MV-4-11 (cell line): ENCODE measurements around the gene PITPNM1.
"Not testable (repeated sequence)": the region's sequence is repeated elsewhere in the genome, so short reads cannot be mapped to it uniquely, and the experiment has no call there.

Experiments
- DNase-seq: peaks from one replicate; lab custom pipeline; 2025; lab: John Stamatoyannopoulos, UW

PITPNM1 gene

DNA sequence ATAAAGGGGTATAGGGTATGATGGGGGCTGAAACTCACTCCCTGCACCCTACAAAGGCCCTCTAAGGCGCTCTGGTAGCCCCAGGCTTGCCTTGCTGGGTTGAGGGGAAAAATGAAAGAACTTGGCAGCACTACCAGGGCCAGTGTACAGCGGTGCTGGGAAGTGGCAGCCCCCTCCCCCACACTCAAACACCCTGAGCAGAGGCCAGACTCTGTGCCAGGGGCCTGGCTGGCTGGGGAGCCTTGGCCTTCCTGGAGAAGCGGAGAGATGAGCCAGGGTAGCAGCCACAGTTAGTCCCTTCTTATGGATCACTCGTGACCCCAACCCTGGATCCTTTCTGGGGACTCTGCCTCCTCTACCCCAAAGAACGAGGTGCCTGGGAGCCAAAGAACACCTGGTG is 38.8 kb downstream of the PITPNM1 start:
- no peak for DNase-seq

DNA sequence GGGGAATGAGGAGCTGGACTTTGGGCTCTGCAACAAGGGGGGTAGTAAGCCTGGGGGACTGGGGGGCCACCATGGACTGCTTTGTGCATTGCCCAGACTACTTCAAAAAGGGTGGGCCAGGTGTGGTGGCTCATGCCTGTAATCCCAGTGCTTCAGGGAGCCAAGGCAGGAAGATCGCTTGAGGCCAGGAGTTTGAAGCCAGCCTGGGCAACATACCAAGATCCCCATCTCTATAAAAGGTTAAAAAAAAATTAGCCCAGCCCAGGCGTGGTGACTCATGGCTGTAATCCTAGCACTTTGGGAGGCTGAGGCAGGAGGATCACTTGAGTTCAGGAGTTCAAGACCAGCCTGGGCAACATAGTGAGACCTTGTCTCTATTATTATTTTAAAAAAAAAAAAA is 39.6 kb downstream of the PITPNM1 start:
- not testable (repeated sequence) for DNase-seq

DNA sequence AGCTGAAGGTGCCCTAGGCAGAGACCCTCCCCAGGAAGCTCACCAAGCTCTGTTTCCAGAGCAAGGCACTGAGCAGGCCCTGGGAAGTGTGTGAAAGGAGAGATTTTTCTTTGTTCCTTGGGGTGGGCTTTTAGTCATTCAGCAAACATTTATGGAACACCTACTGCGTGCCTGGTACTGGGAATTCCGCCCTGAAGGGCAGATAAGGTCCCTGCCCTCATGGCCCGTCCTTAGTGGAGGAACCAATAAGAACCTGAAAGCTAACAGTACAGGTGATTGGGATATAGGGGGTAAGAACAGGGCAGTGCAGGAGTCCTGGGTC is 40.0 kb downstream of the PITPNM1 start:
- no peak for DNase-seq

DNA sequence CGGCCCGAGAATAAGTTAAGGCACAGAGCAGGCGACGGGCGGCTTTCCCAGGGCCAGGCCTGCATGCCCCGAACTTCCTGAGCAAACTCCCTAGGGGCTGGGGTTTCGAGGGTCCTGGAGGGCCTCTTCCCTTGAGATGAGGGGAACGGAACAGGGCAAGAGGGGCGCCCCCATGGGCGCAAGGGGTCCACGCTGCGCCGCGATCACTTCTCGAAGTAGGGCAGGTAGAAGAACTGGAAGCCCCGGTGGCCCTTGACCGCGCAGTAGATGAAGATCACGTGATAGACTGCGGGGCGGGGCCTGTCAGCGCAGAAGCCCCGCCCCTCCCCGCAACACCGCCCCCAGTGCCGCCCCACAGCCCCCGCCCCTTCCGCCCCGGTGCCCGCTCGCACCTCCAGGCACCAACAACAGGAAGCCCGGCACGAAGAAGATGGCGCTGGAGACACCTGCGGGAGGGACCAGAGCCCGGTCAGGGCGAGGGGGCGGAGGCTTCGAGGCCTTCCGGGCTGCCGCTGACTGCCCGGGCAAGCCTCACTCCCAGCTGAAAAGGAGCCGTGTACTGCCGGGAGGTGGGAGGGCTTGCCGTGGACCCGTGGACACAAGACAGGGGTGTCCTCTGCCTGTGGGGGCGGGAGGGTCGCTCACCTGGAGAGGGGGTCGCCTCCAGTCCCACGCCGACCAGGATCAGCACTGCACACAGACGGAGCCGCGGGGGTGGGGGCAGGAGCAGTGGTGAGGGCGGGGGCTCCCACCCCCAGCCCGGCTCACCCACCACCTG is 40.6 kb downstream of the PITPNM1 start:
- peak; percentile 76 for DNase-seq

DNA sequence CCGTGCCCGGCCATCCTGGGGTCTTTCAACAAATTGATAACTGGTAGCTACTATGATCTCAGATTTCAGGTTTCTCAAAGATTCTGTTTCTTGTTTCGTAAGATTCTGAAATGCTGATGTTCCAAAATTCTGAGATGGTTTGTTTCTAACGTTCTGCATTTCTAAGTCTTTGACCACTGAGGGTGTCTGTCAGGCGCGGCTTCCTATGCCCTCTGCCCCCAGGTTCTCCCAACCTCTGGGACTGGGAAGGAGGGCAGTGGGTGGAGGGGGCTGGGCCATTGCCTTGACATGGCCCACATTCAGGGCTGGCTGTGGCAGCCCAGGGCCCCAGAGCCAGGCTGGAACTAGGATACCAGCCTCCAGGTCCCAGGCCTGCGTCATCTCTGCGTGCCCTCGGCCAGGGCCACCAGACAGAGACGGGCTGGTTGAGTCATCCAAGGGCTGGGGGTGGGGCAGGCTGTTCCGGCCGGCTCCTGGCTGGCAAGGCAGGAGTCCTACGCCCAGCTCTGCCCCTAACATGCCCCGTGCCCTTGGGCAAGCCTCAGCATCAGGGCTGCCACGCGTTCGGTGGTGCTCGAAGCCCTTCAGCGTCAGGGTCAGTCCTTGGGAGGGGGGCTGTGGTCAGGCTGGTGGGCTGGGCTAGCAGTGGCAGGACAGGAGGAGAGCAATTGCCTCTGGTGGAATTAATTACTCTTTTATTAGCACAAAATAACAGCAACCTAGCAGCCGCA is 41.3 kb downstream of the PITPNM1 start:
- DNase-seq, result peak; percentile 87

DNA sequence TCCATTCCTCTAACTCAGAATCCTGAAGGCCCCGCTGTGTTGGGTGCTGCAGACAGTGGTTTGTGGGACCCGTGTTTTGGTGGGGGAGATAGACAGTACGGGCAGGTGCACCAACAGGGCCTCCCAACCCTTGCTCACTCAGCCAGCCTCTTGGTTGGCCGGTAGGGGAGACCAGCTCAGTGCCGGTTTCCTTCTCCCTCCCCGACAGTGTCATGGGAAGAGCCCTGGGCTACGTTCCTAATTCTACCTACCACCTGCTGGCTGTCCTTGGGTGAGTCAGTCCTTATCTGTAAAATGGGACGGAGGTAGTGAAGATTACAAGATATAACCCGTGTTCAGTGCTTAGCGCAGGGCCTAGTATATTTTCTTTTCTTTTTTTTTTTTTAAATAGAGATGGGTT is 42.0 kb downstream of the PITPNM1 start:
- no peak for DNase-seq

DNA sequence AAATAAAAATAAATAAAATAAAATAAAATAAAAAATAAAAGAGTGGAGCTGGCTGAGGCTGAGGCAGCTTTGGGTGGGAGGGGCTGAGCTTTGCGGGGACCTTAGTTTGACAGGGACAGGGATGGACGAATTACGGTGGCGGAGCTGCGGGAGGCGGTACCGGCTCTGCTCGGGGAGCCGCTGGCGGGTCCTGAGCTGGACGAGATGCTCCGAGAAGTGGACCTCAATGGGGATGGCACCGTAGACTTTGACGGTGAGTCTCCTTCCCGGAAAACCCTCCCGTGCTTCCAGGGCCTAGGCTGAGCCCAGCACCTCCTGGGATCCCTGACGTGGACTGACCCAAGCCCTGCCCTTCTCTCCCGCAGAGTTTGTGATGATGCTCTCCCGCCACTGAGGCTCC is 46.9 kb downstream of the PITPNM1 start:
- DNase-seq, result no peak

DNA sequence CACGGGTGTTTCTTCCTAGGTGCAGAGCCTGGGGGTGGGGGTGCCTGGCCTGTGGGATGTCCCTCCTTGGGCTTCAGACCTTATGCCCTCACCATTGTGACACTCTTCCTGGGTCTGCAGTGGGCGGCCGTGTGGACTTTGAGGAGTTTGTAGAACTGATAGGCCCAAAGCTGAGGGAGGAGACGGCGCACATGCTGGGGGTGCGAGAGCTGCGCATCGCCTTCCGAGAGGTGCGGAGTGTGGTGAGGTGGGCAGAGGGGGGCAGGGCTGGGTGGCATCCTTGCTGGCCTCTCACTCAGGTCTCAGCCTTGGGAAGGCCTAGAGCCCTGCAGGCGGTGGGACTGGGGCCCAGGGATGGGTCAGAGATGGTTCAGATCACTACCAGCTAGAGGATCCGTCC is 47.7 kb downstream of the PITPNM1 start:
- DNase-seq, result no peak

DNA sequence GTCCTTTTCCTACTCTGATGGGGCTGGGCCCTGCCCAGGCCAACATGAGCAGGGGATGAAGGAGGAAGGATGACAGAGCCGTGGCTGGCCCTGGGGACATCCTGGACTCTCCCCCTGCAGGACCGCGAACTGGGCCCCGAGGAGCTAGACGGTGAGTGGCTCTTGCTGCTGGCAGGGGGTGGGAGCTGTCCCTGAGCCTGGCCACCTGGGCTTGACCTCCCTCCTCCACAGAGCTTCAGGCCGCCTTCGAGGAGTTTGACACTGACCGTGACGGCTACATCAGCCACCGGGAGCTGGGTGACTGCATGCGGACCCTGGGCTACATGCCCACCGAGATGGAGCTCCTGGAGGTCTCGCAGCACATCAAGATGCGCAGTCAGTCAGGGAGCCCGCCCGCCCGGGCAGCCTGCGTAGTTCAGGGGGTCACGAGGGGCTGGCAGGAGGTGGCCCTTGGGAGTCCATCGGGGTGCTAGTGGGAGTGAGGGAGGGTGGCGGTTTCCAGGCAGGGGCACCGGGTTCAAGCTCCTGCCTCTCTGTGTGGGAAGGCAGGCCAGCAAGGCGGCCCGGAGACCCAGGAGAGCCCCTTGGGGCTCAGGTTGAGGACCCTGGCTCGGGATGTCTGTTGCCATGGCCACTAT is 49.0 kb downstream of the PITPNM1 start:
- DNase-seq, result no peak

DNA sequence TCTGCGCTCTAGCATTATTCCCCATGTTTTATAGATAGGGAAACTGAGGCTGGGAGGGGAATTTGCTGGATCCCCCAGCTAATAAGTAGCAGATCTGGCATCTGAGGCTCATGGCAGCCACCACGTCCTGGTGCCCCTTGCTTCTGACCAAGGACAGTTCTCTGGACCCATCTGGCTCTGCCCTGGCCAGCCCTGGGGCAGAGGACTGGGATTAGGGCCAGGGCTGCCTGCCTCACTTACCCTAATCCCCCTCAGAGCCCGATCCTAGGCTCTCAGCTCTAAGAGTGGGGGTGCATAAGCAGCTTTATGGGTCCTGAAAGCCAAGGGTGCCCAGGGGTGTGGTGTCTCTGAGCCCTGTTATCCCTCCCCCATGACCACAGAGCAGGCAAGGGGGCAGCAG is 50.1 kb downstream of the PITPNM1 start, which contains the start of gene CABP4:
TSS of gene CABP4 (plus strand) at position 301 of the 400 bp plus-strand sequence. CDS start at position 371, 70 bp downstream.
- no peak for DNase-seq

DNA sequence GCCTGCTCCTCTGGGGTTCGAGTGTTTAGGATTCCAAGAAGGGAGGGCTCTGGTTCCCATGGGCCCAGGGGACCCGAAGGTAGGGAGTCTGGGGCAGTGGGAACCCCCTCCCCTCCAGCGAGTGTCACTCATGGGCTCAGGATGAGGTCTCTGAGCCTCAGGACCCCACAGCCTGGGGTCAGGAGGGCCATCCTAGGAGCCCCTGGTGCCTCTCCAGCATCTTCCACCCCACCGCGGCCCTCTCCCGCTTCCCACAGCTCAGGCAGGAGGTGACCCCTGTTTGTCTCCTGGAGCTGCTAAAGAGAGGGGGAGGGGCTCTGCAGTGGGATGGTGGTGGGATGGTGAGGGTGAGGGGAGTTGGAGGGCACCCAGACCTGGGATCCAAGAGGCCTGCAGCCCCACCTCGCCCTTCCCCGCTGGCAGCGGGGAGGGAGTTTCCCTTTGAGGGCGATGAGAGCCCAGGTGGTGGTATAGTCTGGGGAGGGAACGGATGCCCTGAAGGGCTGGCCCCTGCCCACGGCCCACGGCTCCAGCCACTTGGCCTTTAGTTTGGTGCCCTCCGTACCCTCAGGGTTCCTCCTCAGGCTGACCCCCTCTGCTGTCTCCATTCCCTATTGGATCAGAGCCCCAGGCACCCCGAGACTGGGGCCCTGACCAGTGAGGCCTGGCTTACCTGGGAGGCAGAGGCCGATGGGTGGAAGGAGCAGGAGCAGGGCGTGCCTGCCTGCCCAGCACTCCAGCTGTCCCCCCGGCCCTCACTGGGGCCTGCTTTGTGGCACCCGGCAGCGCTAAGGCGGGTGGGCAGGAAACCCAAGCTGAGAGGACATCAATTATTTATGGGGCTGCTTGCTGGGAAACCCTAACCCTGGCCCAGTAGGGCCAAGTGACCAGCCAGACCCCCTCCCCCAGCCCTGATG is 51.1 kb downstream of the PITPNM1 start:
- DNase-seq, result no peak

DNA sequence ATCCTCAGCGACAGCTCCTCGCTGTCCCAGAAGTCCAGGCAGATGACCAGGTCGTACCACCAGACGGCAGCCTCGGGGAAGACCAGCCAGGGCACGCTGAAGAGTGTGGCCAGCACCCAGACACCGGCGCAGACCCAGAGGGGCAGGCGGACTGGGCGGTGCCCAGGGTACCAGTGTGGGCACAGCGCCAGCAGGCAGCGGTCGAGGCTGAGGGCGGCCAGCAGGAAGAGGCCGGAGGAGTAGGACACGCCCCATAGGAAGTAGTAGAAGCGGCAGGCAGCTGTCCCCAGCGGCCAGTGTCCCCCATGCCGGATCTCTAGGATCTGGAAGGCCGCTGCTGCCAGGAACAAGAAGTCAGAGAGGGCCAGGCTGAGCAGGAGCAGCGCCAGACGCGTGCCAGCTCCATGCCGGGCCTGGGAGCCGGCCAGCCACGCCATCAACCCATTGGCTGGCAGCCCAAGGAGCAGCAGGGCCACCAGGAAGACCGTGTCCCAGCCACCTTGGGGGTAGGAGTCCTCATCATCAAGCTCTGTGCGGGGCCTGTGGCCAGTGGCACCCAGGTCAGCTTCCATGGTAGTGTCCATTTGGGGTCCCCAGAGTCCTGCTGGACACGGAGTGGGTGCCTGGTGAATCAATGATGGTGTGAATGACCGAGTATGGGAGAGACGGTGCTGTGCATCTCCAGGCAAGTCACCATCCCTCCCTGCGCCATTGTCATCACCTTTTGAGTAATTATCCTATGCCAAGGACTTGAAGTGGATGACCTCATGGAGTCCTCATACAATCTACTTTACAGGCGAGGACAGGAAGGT is 52.8 kb downstream of the PITPNM1 start, which contains the start of gene GPR152:
TSS of gene GPR152 (minus strand) at position 589 of the 812 bp plus-strand sequence. CDS start at position 584, 5 bp downstream.
- DNase-seq, result no peak

DNA sequence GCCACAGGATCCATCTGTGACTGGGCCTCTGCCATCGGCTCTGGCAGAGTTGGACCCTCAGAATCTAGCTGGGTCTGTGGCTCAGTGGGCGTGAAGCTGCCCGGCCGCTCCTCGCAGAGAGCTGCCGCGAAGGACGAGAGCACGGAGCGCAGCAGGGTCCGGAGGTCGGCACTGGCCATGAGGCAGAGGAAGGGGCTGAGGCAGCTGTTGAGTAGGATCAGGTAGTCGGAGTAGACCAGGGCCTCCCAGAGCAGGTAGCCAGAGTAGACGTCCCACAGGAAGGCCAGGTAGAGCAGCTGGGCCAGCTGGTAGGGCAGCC is 53.5 kb downstream of the PITPNM1 start:
- no peak for DNase-seq

DNA sequence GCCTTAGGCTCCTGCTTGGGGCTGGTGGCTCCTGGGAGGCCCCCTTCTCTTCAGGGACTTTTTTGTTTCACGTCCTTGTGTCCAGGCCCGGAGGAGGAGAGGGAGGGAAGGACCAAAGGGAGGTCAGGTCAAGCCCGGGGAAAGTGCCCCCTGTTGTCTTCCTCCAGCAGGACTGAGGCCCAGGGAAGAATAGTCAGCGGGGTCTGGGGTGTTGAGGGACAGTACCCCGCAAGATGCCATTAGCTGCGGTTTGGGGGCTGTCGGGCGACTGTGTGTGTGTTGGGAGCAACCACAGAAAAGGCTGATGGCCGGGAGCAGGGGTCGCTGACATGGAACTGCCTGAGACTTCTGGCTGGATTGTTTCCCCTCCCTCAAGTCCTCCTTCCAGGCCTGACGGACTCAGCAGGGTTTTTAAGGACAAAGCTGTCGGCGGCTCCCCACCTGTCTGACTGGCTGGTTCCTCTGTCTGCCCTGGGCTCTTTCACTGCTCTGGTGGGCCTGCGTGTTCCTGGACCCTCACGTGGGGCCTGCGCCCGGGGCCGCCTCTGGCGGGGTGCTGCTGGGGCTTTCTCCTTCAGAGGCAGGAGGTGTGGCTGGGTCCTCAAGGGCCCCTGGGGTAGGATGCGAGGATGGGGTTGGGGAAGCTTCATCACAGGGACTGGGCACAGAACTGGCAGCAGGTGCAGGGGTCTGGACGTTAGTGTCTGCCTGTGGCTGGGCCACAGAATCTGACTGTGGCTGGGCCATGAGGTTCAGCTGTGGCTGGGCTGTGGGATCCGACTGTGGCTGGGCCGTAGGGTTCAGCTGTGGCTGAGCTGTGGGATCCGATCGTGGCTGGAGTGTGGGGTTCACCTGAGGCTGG is 54.1 kb downstream of the PITPNM1 start:
- DNase-seq, result no peak

DNA sequence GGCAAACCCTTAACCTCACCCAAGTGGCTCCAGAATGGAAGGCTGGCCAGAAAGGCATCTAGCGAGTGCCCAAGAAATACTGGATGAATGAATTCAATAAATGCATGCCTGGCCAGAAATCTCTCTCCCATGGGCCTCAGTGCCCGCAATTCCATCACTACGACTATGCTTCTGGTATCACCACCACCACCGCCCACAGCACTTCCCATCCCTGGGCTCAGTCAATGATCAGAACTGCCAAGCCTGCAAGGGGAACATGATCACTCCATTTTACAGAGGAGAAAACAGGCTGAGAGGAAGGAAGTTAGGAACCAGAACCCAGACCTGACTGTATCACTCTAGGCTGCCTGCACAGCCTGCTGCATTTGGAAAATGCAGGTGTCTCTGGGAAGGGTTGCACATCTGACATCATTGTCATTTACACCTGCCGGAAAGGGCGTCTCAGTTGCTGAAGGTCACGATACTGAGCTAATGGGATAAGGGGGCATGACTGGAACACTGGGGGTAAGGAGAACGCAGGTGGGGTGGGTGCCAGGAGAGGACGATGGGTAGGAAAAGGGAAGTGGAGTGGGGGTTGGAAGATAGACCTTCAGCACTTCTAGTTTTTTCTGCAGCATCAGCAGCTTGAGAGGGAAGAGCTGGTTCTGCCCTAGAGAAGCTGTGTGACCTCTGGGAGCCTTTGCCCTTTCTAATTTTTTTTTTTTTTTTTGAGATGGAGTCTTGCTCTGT is 55.9 kb downstream of the PITPNM1 start:
- DNase-seq, result no peak

DNA sequence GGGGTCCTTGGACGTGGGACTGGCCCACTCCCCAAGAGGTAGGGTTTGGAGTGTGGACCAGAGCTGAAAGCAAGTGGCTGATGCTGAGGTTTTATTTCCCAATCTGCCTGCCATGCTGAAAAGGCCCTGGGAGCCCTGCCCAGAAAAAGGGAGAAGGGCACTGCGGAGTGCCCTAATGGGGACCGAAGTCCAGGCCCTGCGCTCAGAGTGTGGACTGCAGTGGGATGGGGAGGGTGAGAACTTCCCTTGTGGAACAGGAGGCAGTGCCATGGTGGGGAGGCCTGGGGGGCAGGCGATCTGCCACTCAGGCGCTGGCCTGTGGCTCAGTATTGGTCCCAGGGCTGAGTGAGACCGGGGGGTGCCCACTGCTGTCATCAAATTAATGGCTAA is 56.9 kb downstream of the PITPNM1 start:
- DNase-seq, result no peak

DNA sequence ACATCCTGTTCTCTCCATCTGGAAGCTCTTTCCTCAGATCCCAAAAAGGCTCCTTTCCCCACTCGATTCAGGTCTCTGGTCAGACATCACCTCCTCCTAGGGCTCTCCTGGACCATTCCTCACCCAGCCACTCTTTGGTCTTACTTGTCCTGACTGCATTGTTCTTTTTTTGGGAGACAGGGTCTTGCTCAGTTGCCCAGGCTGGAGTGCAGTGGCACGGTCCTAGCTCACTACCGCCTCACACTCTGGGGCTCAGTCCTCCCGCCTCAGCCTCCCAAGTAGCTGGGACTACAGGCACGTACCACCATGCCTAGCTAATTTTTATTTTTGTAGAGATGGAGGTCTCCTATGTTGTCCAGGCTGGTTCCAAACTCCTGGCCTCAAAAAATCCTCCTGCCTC is 59.6 kb downstream of the PITPNM1 start:
- DNase-seq, result no peak

DNA sequence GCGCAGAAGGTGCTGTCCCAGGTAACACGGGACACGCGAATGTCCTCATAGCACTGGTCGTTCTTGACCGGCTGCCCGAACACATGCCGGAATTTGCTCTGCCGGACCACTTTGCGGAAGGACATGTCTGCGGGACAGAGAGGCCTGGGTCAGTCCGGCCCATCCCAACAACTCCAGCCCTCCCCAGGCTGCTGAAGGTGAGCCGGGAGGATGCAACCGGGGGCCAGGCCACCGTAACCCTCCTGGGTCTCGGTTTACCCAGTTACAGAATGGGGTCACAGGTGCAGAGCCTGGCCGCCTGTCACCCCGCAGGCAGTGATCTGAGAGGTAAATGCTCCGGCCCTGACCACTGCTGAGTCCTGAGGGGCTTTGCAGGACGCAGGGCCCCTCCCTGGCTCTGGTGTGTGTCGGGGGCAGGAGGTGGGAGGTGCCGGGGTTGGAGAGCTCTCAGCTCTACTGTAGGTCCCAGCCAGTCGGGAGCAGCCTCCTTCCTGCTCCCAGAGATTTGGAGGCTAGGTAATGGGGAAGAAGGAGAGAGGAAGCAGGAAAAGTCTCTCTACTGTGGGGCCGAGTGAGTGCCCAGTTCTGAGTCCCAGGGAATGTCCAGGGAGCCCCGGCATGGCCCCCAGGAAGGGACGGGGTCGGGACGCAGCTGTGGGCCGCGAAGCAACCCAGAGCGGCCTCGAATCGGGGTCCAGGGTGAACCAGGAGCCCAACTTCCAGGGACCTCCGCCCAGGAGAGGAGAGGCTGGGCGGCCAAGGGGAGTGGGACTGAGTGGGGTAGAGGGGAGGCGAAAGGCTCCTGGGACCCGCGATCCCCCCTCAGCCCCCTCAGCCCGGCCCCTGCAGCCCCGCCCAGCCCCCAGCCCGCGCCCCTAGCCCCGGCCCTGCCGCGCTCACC is 62.4 kb downstream of the PITPNM1 start:
- DNase-seq, result no peak
